ENCODE results near the gene GAD2.
A peak's percentile ranks its signal among the peaks of the same experiment; 100 is the strongest.

Gene GAD2

GRCh38 chr10:26212511-26212910 lies 4.1 kb upstream of the GAD2 start:
- no CpG with 5 or more reads among the region's 12 CpGs for WGBS (ENCODE audit: extremely low coverage, insufficient coverage, low lambda C conversion rate)
- no peak overlapping the region for H3K4ac ChIP-seq (ENCODE audit: low read depth, low read length)
- H3K79me1 ChIP-seq (ENCODE audit: low read length): no peaks in the 10 kb centered on the region
- H2BK15ac ChIP-seq (replicated peaks; ENCODE audit: low read depth): no peak overlapping the region
- H3K79me2 ChIP-seq (ENCODE audit: control insufficient read depth, insufficient read depth, low read length): no peaks in the 10 kb centered on the region
- H4K5ac ChIP-seq (ENCODE audit: low read length): no peak overlapping the region
- H2AK5ac ChIP-seq (ENCODE audit: low read length): no peak overlapping the region
- peaks cover 2% of the 10 kb centered on the region for H3K4me1 ChIP-seq (ENCODE audit: control insufficient read depth, low read depth, low read length)
- H3K18ac ChIP-seq (ENCODE audit: low read length): no peak overlapping the region
- H2BK5ac ChIP-seq (ENCODE audit: low read length): no peak overlapping the region
- H3K27ac ChIP-seq (ENCODE audit: low read depth, low read length): no peak overlapping the region
- no peak overlapping the region for H4K8ac ChIP-seq (ENCODE audit: low read depth, low read length)
- H3K9ac ChIP-seq (ENCODE audit: low read length): no peak overlapping the region
- no peaks in the 10 kb centered on the region for H3K36me3 ChIP-seq (ENCODE audit: control insufficient read depth, insufficient read depth, low read length)
- no peak overlapping the region for H3K56ac ChIP-seq (ENCODE audit: low read length)
- no peak overlapping the region for H3K4me2 ChIP-seq (ENCODE audit: low read length)
- peak; percentile 8 for DNase-seq
- H2BK120ac ChIP-seq (ENCODE audit: low read depth, low read length): no peak overlapping the region
- peaks cover 74% of the 10 kb centered on the region for H3K27me3 ChIP-seq (ENCODE audit: insufficient read depth, low read length, poor library complexity)
- no peak overlapping the region for H3K4me3 ChIP-seq (ENCODE audit: low read length)
- H3K23ac ChIP-seq (ENCODE audit: low read length): no peak overlapping the region

- Histone ChIP-seq H3K23ac (ENCODE audit: low read length) (no peak overlapping the region), H3K79me2 (ENCODE audit: control insufficient read depth, insufficient read depth, low read length) (no peaks in the 10 kb centered on the region), H3K18ac (ENCODE audit: low read length) (no peak overlapping the region), H2BK15ac (replicated peaks; ENCODE audit: low read depth) (no peak overlapping the region), H4K5ac (ENCODE audit: low read length) (no peak overlapping the region), H3K79me1 (ENCODE audit: low read length) (no peaks in the 10 kb centered on the region), H3K4me1 (ENCODE audit: control insufficient read depth, low read depth, low read length) (peaks cover 2% of the 10 kb centered on the region), H3K27me3 (ENCODE audit: insufficient read depth, low read length, poor library complexity) (peaks cover 80% of the 10 kb centered on the region), H3K4me2 (ENCODE audit: low read length) (no peak overlapping the region), H2BK120ac (ENCODE audit: low read depth, low read length) (no peak overlapping the region), H4K8ac (ENCODE audit: low read depth, low read length) (no peak overlapping the region), H3K27ac (ENCODE audit: low read depth, low read length) (no peak overlapping the region), H2AK5ac (ENCODE audit: low read length) (no peak overlapping the region), H3K56ac (ENCODE audit: low read length) (no peak overlapping the region), H3K36me3 (ENCODE audit: control insufficient read depth, insufficient read depth, low read length) (no peaks in the 10 kb centered on the region), H3K4me3 (ENCODE audit: low read length) (no peak overlapping the region), H3K4ac (ENCODE audit: low read depth, low read length) (no peak overlapping the region), H3K9ac (ENCODE audit: low read length) (no peak overlapping the region), H2BK5ac (ENCODE audit: low read length) (no peak overlapping the region)
- no CpG with 5 or more reads among the region's 11 CpGs for WGBS (ENCODE audit: extremely low coverage, insufficient coverage, low lambda C conversion rate)
- peak; percentile 16 for DNase-seq
These were observed 3.3 kb upstream of the GAD2 start for GRCh38 chr10:26213157-26213800.

GRCh38 chr10:26214004-26214403 lies 2.6 kb upstream of the GAD2 start:
- DNase-seq: peak; percentile 58
- H2BK5ac ChIP-seq (ENCODE audit: low read length): no peak overlapping the region
- H2AK5ac ChIP-seq (ENCODE audit: low read length): no peak overlapping the region
- H4K8ac ChIP-seq (ENCODE audit: low read depth, low read length): no peak overlapping the region
- H3K4me3 ChIP-seq (ENCODE audit: low read length): no peak overlapping the region
- no peak overlapping the region for H3K18ac ChIP-seq (ENCODE audit: low read length)
- H4K5ac ChIP-seq (ENCODE audit: low read length): no peak overlapping the region
- peaks cover 2% of the 10 kb centered on the region for H3K4me1 ChIP-seq (ENCODE audit: control insufficient read depth, low read depth, low read length)
- peaks cover 86% of the 10 kb centered on the region for H3K27me3 ChIP-seq (ENCODE audit: insufficient read depth, low read length, poor library complexity)
- H3K36me3 ChIP-seq (ENCODE audit: control insufficient read depth, insufficient read depth, low read length): no peaks in the 10 kb centered on the region
- no peak overlapping the region for H3K9ac ChIP-seq (ENCODE audit: low read length)
- WGBS (ENCODE audit: extremely low coverage, insufficient coverage, low lambda C conversion rate): no CpG with 5 or more reads among the region's 7 CpGs
- H2BK15ac ChIP-seq (replicated peaks; ENCODE audit: low read depth): no peak overlapping the region
- no peaks in the 10 kb centered on the region for H3K79me2 ChIP-seq (ENCODE audit: control insufficient read depth, insufficient read depth, low read length)
- H3K23ac ChIP-seq (ENCODE audit: low read length): no peak overlapping the region
- H3K56ac ChIP-seq (ENCODE audit: low read length): no peak overlapping the region
- no peak overlapping the region for H2BK120ac ChIP-seq (ENCODE audit: low read depth, low read length)
- H3K4ac ChIP-seq (ENCODE audit: low read depth, low read length): no peak overlapping the region
- no peak overlapping the region for H3K4me2 ChIP-seq (ENCODE audit: low read length)
- H3K27ac ChIP-seq (ENCODE audit: low read depth, low read length): no peak overlapping the region
- no peaks in the 10 kb centered on the region for H3K79me1 ChIP-seq (ENCODE audit: low read length)

- H3K4me3 ChIP-seq (ENCODE audit: low read length): no peak overlapping the region
- H3K4me1 ChIP-seq (ENCODE audit: control insufficient read depth, low read depth, low read length): peaks cover 2% of the 10 kb centered on the region
- H3K23ac ChIP-seq (ENCODE audit: low read length): no peak overlapping the region
These were observed 1.8 kb upstream of the GAD2 start for GRCh38 chr10:26214551-26215395.

GRCh38 chr10:26215396-26215934 lies 1.1 kb upstream of the GAD2 start:
- WGBS (ENCODE audit: extremely low coverage, insufficient coverage, low lambda C conversion rate): no CpG with 5 or more reads among the region's 31 CpGs
- Histone ChIP-seq H2AK5ac (ENCODE audit: low read length) (no peak overlapping the region), H2BK5ac (ENCODE audit: low read length) (no peak overlapping the region), H3K79me1 (ENCODE audit: low read length) (no peaks in the 10 kb centered on the region), H3K36me3 (ENCODE audit: control insufficient read depth, insufficient read depth, low read length) (no peaks in the 10 kb centered on the region), H3K4me2 (ENCODE audit: low read length) (peak overlapping the region; percentile 78), H2BK120ac (ENCODE audit: low read depth, low read length) (no peak overlapping the region), H3K4me1 (ENCODE audit: control insufficient read depth, low read depth, low read length) (peaks cover 2% of the 10 kb centered on the region), H4K5ac (ENCODE audit: low read length) (no peak overlapping the region), H2BK15ac (replicated peaks; ENCODE audit: low read depth) (no peak overlapping the region), H3K79me2 (ENCODE audit: control insufficient read depth, insufficient read depth, low read length) (no peaks in the 10 kb centered on the region), H3K4ac (ENCODE audit: low read depth, low read length) (no peak overlapping the region), H3K27ac (ENCODE audit: low read depth, low read length) (no peak overlapping the region), H3K9ac (ENCODE audit: low read length) (no peak overlapping the region), H3K18ac (ENCODE audit: low read length) (no peak overlapping the region), H3K4me3 (ENCODE audit: low read length) (no peak overlapping the region), H3K56ac (ENCODE audit: low read length) (no peak overlapping the region), H3K23ac (ENCODE audit: low read length) (peak overlapping the region; percentile 52), H4K8ac (ENCODE audit: low read depth, low read length) (no peak overlapping the region), H3K27me3 (ENCODE audit: insufficient read depth, low read length, poor library complexity) (peaks cover 87% of the 10 kb centered on the region)
- DNase-seq: no peak

More at GRCh38 chr10:26214551-26215395, 1.8 kb upstream of the GAD2 start:
- peaks cover 88% of the 10 kb centered on the region for H3K27me3 ChIP-seq (ENCODE audit: insufficient read depth, low read length, poor library complexity)
- no peak overlapping the region for H4K5ac ChIP-seq (ENCODE audit: low read length)
- no peaks in the 10 kb centered on the region for H3K36me3 ChIP-seq (ENCODE audit: control insufficient read depth, insufficient read depth, low read length)
- no peak overlapping the region for H2AK5ac ChIP-seq (ENCODE audit: low read length)
- no peak overlapping the region for H3K27ac ChIP-seq (ENCODE audit: low read depth, low read length)
- H3K9ac ChIP-seq (ENCODE audit: low read length): no peak overlapping the region
- H3K79me2 ChIP-seq (ENCODE audit: control insufficient read depth, insufficient read depth, low read length): no peaks in the 10 kb centered on the region
- H2BK5ac ChIP-seq (ENCODE audit: low read length): no peak overlapping the region
- H4K8ac ChIP-seq (ENCODE audit: low read depth, low read length): no peak overlapping the region
- no CpG with 5 or more reads among the region's 34 CpGs for WGBS (ENCODE audit: extremely low coverage, insufficient coverage, low lambda C conversion rate)
- DNase-seq: peak; percentile 22
- no peak overlapping the region for H3K4ac ChIP-seq (ENCODE audit: low read depth, low read length)
- H2BK15ac ChIP-seq (replicated peaks; ENCODE audit: low read depth): no peak overlapping the region
- no peak overlapping the region for H2BK120ac ChIP-seq (ENCODE audit: low read depth, low read length)
- H3K56ac ChIP-seq (ENCODE audit: low read length): no peak overlapping the region
- peak overlapping the region; percentile 5 for H3K4me2 ChIP-seq (ENCODE audit: low read length)
- H3K18ac ChIP-seq (ENCODE audit: low read length): no peak overlapping the region
- H3K79me1 ChIP-seq (ENCODE audit: low read length): no peaks in the 10 kb centered on the region
